Lung (tissue), 12 donors: ENCODE results near the gene CACNA1S. TPM values are rescaled to one million over a fixed set of nuclear protein-coding genes. Genes with fewer than 3 reads are reported as not detected.

Experiments used
- ATAC-seq: fragments of 200-7000 bp; cut with Tn5 transposase; one replicate; pipeline ENCODE4 v1.9.1; 2020; ENCODE audit warnings: moderate number of reproducible peaks; ENCODE audit not compliant: insufficient read depth, low FRiP score
- DNase-seq, 3 donors: peaks; one replicate each; pipeline ENCODE4 v3.0.0-alpha.2; 2013 to 2017
- H3K27ac ChIP-seq, 2 donors: one replicate each; pipeline ENCODE4 v1.5.1; 2013; ENCODE audit warnings: mild to moderate bottlenecking in 2 of 2, moderate library complexity in 2 of 2, control low read depth in 1 of 2, inconsistent platforms in 1 of 2, low read depth in 1 of 2, low read length in 1 of 2
- H3K27me3 ChIP-seq, 3 donors: one replicate each; pipeline ENCODE4 v1.5.1; 2013; ENCODE audit warnings: low read length in 2 of 3; ENCODE audit not compliant: control insufficient read depth in 3 of 3, insufficient read depth in 3 of 3
- H3K36me3 ChIP-seq, 4 donors: one replicate each; pipeline ENCODE4 v1.5.1; 2013; ENCODE audit warnings: low read length in 4 of 4, mild to moderate bottlenecking in 1 of 4, moderate library complexity in 1 of 4; ENCODE audit not compliant: control insufficient read depth in 4 of 4, insufficient read depth in 4 of 4
- H3K4me1 ChIP-seq, 5 donors: one replicate each; pipeline ENCODE4 v1.5.1; 2013; ENCODE audit warnings: low read length in 5 of 5, mild to moderate bottlenecking in 2 of 5, moderate library complexity in 1 of 5; ENCODE audit not compliant: control insufficient read depth in 5 of 5, insufficient read depth in 5 of 5
- H3K4me3 ChIP-seq: one replicate; pipeline ENCODE4 v1.5.1; 2013; ENCODE audit warnings: mild to moderate bottlenecking, control low read depth, moderate library complexity
- H3K9ac ChIP-seq, 2 donors: one replicate each; pipeline ENCODE4 v1.5.1; 2013; ENCODE audit warnings: low read length in 2 of 2, control low read depth in 1 of 2; ENCODE audit not compliant: insufficient read depth in 1 of 2
- H3K9me3 ChIP-seq, 4 donors: one replicate each; pipeline ENCODE4 v1.5.1; 2013; ENCODE audit warnings: low read length in 3 of 4, mild to moderate bottlenecking in 1 of 4, moderate library complexity in 1 of 4; ENCODE audit not compliant: control insufficient read depth in 4 of 4, insufficient read depth in 3 of 4
- WGBS, 2 donors: extraction: QIAGEN DNeasy Blood & Tissue Kit; methylation state at CpG; one replicate each; pipeline ENCODE4 v1.1.7; 2013; 5-methylcytosine and 5-hydroxymethylcytosine counted together
- polyA plus RNA-seq, 2 donors: library from polyadenylated mRNA; stranded (reverse); fragments of 200-250 nt; gene quantifications; one replicate each; pipeline ENCODE4 v1.2.1, GENCODE V29; 2013
- total RNA-seq, 2 donors: library from RNA; depleted of rRNA in 1 of 2; stranded (reverse); fragments of >200 nt in 1 of 2; gene quantifications; one replicate each; pipeline ENCODE4 v1.2.1, GENCODE V29; 2014 to 2021
- TF ChIP-seq, protein P1 (sequence below): IDR thresholded peaks from 2 replicates; pipeline ENCODE4 v1.5.1; 2012; ENCODE audit warnings: mild to moderate bottlenecking; ENCODE audit errors: control extremely low read depth, extremely low read depth
- donor health status: control.
- donor health status: control.
- donor health status: Bipolar disorder and iron deficiency.
- donor health status: healthy.
- donor health status: DM: yes; HTN: yes; CAD: no.

CACNA1S gene
- total and polyA plus RNA-seq, 4 donors: 0.01 to 0.20 (median 0.02) TPM; not detected in 1

GRCh38 chr1:201146626-201147390, 34.6 kb upstream of the CACNA1S start:
- ATAC-seq (no peak), DNase-seq (peak in 1 of 3 donors; percentile 8)
- H3K9me3 ChIP-seq: no peaks in the 10 kb centered on the region
- H3K27me3 ChIP-seq: no peaks in the 10 kb centered on the region
- TF ChIP-seq, protein P1, sequence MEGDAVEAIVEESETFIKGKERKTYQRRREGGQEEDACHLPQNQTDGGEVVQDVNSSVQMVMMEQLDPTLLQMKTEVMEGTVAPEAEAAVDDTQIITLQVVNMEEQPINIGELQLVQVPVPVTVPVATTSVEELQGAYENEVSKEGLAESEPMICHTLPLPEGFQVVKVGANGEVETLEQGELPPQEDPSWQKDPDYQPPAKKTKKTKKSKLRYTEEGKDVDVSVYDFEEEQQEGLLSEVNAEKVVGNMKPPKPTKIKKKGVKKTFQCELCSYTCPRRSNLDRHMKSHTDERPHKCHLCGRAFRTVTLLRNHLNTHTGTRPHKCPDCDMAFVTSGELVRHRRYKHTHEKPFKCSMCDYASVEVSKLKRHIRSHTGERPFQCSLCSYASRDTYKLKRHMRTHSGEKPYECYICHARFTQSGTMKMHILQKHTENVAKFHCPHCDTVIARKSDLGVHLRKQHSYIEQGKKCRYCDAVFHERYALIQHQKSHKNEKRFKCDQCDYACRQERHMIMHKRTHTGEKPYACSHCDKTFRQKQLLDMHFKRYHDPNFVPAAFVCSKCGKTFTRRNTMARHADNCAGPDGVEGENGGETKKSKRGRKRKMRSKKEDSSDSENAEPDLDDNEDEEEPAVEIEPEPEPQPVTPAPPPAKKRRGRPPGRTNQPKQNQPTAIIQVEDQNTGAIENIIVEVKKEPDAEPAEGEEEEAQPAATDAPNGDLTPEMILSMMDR: no peak
- H3K27ac ChIP-seq: no peak overlapping the region
- H3K9ac ChIP-seq: no peak overlapping the region
- 89 to 90% methylated on average over 17 of the region's 17 CpGs for WGBS, 2 donors
- H3K36me3 ChIP-seq: peaks cover 2 to 58% (median 48%) of the 10 kb centered on the region in 4 donors
- H3K4me1 ChIP-seq: peaks cover 0 to 2% (median 0%) of the 10 kb centered on the region in 5 donors
- H3K4me3 ChIP-seq: no peak overlapping the region

GRCh38 chr1:201145816-201146215, 33.6 kb upstream of the CACNA1S start:
- no peaks in the 10 kb centered on the region for H3K27me3 ChIP-seq
- no peak overlapping the region for H3K9ac ChIP-seq
- peaks cover 2 to 55% (median 52%) of the 10 kb centered on the region in 4 donors for H3K36me3 ChIP-seq
- DNase-seq: peak in 1 of 3 donors; percentile 9
- H3K4me3 ChIP-seq: no peak overlapping the region
- H3K4me1 ChIP-seq: no peaks in the 10 kb centered on the region
- H3K27ac ChIP-seq: no peak overlapping the region
- WGBS, 2 donors: 92 to 96% methylated on average over 7 of the region's 7 CpGs
- TF ChIP-seq, protein P1: no peak
- no peak for ATAC-seq
- H3K9me3 ChIP-seq: no peaks in the 10 kb centered on the region

DNA sequence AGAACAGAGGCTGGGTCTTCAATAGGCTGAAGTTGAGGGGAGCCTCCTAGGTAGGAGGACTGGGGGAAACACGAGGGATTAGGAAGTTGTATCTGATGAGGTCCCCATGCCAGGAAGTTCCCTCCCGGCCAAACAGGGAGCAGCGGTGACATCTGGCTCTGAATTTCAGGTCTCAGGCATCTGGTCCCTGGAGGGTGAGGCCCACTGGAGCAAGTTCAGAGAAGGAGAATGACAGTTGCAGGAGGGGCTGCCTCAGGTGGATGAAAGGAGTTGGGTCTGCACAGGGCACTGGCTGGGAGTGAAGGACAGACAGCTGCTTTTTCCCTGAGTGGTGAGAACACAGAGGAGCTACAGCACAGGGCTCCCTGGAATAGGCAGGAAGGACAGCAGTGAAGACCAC, 32.9 kb upstream of the CACNA1S start:
- 88 to 90% methylated on average over 3 of the region's 3 CpGs for WGBS, 2 donors
- TF ChIP-seq, protein P1: no peak
- Histone ChIP-seq H3K36me3 (peaks cover 2 to 54% (median 52%) of the 10 kb centered on the region in 4 donors), H3K27me3 (no peaks in the 10 kb centered on the region), H3K9me3 (no peaks in the 10 kb centered on the region), H3K4me1 (no peaks in the 10 kb centered on the region), H3K9ac (no peak overlapping the region), H3K4me3 (no peak overlapping the region), H3K27ac (no peak overlapping the region)
- ATAC-seq: no peak
- DNase-seq: peak in 1 of 3 donors; percentile 6
